Measurements from ENCODE around the gene PREX1.

PREX1 gene

DNA sequence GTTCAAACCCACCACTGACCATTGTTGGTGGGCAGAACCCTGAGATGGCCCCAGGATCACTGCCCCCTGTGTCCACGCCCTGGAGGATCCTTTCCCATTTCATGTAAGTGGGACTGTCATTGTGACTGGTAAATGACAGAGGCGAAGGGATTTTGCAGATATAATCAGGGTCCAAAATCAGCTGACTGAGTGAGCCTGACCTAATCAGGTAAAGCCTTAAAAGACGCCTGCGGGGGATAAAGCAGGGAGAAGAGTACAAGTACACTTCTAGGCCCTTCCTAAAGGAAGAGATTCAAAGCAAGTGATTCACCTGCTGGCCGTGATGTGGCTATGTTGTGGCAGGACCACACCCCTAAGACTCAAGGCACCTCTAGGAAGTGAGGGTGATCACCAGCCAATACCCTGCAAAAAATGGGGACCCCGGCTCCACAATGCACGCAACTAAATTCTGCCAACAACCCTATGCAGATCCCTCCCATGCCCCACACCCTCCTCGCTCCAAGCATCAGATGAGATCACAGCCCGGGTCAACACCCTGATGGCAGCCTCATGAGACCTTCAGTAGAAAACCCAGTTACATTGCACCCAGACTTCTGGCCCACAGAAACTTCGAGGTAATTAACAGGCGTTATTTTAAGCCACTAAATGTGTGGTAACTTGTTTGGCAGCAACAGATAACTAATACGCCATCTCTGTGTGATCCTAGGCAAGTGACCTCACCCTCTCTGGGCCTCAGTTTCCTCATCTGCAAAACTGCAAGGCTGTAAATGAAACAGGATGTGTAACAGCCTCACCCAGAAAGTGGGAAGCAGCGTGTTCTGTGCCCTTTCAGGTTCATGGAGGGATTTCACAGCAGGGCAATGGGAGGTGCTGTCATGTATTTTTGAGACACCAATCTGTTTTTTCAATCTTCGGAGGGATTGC is 11.3 kb downstream of the PREX1 start:
- H3K27ac ChIP-seq = no peak overlapping the region
- no peak overlapping the region for H3K4me3 ChIP-seq (ENCODE audit: low read depth, low read length)
- DNase-seq = no peak
- H3K27me3 ChIP-seq (replicated peaks) = no peaks in the 10 kb centered on the region
- TF ChIP-seq, protein P1, sequence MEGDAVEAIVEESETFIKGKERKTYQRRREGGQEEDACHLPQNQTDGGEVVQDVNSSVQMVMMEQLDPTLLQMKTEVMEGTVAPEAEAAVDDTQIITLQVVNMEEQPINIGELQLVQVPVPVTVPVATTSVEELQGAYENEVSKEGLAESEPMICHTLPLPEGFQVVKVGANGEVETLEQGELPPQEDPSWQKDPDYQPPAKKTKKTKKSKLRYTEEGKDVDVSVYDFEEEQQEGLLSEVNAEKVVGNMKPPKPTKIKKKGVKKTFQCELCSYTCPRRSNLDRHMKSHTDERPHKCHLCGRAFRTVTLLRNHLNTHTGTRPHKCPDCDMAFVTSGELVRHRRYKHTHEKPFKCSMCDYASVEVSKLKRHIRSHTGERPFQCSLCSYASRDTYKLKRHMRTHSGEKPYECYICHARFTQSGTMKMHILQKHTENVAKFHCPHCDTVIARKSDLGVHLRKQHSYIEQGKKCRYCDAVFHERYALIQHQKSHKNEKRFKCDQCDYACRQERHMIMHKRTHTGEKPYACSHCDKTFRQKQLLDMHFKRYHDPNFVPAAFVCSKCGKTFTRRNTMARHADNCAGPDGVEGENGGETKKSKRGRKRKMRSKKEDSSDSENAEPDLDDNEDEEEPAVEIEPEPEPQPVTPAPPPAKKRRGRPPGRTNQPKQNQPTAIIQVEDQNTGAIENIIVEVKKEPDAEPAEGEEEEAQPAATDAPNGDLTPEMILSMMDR (IDR thresholded peaks at IDR 0.05; ENCODE audit: low read depth, low read length, missing control alignments) = no peak
- H3K36me3 ChIP-seq (replicated peaks) = no peaks in the 10 kb centered on the region
- in situ Hi-C loops (cut with HindIII; ENCODE audit: low pct_ligation_motif_present, low sequenced_read_pairs) = no loop called here

DNA sequence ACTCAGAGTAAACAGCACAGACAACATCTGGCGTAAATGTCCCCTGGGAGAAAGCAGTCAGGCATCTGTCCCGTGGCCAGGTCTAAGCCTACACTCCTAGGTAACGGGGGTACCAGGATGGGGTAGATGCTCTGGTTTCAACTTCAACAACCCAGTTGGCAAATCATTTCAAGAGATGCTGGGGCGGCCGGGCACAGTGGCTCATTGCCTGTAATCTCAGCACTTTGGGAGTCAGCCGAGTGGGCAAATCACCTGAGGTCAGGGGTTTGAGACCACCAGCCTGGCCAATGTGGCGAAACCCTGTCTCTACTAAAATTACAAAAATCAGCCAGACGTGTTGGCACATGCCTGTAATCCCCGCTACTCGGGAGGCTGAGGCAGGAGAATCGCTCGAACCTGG is 12.3 kb downstream of the PREX1 start:
- TF ChIP-seq, protein P1 (IDR thresholded peaks at IDR 0.05; ENCODE audit: low read depth, low read length, missing control alignments) = no peak
- no peak for DNase-seq
- Histone ChIP-seq H3K4me3 (ENCODE audit: low read depth, low read length) (no peak overlapping the region), H3K36me3 (replicated peaks) (no peaks in the 10 kb centered on the region), H3K27ac (no peak overlapping the region), H3K27me3 (replicated peaks) (no peaks in the 10 kb centered on the region)
- in situ Hi-C loops (cut with HindIII; ENCODE audit: low pct_ligation_motif_present, low sequenced_read_pairs) = no loop called here

DNA sequence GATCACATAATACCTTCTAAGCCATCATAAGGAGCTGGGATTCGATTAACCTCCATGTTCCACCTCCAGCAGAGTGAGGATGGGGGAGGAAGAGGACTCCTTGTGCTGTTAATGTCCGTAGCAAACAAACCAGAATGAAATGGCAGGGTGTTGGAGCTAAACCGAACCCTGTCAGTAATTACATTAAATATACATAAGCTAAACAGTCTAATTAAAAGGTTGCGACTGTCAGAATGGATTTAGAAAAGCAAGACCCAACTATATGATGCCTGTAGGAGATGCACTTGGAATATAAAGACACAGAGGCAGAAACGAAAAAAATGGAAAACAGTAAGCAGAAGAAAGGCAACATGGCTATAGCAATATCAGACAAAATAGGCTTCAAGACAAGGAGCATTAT is 13.2 kb downstream of the PREX1 start:
- Histone ChIP-seq H3K36me3 (replicated peaks) (no peaks in the 10 kb centered on the region), H3K27ac (no peak overlapping the region), H3K4me3 (ENCODE audit: low read depth, low read length) (no peak overlapping the region), H3K27me3 (replicated peaks) (no peaks in the 10 kb centered on the region)
- in situ Hi-C loops (cut with HindIII; ENCODE audit: low pct_ligation_motif_present, low sequenced_read_pairs) = no loop called here
- DNase-seq = no peak
- TF ChIP-seq, protein P1 (IDR thresholded peaks at IDR 0.05; ENCODE audit: low read depth, low read length, missing control alignments) = no peak

DNA sequence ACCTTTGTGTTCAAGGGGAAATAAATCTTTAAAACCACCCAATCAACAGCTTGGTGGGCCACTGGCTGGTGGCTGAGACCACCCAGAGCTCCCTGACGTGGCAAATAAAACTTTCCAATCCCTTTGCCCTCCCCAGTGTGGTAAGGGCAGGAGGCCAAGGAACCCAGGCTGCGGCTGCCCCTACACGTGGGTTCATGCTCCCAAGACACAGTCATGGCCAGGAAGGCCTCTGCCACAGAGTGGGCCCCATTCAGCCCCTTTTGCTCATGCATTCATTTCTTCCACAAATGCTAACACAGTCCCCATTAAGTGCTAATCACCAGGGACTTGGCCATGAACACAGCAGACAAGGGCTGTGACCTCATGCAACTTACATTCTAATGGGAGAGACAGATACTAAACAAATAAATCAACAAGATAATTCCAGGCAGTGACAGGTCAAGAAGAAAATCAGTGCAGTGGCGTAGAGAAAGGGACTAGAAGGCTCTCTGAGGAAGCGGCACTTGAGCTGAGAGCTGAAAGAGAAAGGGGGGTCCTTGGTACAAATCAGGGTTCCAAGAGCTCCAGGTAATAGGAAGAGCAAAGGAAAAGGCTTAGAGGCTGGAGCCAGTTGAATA is 13.8 kb downstream of the PREX1 start:
- no peak overlapping the region for H3K27ac ChIP-seq

GRCh38 chr20:48813446-48813747 is 14.4 kb downstream of the PREX1 start:
- H3K4me3 ChIP-seq (ENCODE audit: low read depth, low read length) = no peak overlapping the region
- in situ Hi-C loops (cut with HindIII; ENCODE audit: low pct_ligation_motif_present, low sequenced_read_pairs) = no loop called here
- no peaks in the 10 kb centered on the region for H3K36me3 ChIP-seq (replicated peaks)
- no peak for DNase-seq
- no peaks in the 10 kb centered on the region for H3K27me3 ChIP-seq (replicated peaks)
- no peak overlapping the region for H3K27ac ChIP-seq
- TF ChIP-seq, protein P1 (IDR thresholded peaks at IDR 0.05; ENCODE audit: low read depth, low read length, missing control alignments) = no peak

More for the DNA sequence above, 13.8 kb downstream of the PREX1 start:
- no peak for DNase-seq
- TF ChIP-seq, protein P1 (IDR thresholded peaks at IDR 0.05; ENCODE audit: low read depth, low read length, missing control alignments) = no peak
- Histone ChIP-seq H3K27me3 (replicated peaks) (no peaks in the 10 kb centered on the region), H3K36me3 (replicated peaks) (no peaks in the 10 kb centered on the region), H3K4me3 (ENCODE audit: low read depth, low read length) (no peak overlapping the region)
- in situ Hi-C loops (cut with HindIII; ENCODE audit: low pct_ligation_motif_present, low sequenced_read_pairs) = no loop called here
